ENCODE data around the gene RNF141.
A peak's percentile ranks its signal among the peaks of the same experiment; 100 is the strongest.

Gene RNF141

DNA sequence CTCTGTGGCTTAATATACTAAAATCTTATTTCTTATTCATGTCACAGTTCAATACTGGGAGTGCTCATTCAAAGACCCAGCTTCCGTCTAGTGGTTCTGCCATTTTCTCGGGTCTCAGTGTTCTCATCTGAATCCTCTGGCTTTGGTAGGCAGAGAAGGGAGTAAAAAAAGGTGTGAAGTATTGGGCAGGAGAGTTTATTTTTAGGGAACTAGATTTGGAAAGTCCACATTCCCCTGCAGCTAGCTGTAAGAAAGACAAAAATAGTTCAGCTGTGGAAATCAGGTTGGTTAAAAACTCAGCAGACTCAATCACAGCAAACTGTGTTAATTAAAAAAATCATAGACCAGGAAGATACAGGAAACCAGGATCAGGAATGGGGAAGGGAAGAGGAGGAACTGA, 31.5 kb upstream of the RNF141 start:
- no peak overlapping the region for H3K4me3 ChIP-seq (ENCODE audit: low read depth, low read length)
- TF ChIP-seq CTCF (IDR thresholded peaks at IDR 0.05; ENCODE audit: insufficient read depth, low read depth, low read length, missing control alignments): no peak
- DNase-seq (ENCODE audit: low read depth): no peak

DNA sequence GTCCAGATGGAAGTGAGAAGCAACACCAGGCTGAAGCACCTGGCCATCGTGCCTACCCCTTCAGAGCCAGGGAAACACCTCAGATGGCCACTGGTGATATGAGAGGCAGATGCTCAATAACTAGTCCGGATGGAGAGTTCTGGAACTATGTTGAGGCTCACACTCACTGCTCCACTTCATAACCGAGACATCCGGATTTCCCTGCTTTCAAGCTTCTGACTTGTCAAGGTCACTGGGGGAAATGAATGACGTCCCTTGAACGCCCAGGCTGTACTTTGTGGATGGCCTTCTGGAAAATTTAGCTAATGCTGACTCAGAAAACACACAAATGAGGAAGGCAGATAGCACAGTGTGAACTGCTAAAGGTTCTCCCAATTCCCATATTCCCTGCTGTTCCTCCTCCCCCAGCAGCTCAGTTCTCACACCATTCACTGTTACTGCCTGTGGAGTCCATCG, 27.5 kb upstream of the RNF141 start, which contains the start of gene LYVE1:
Gene LYVE1 (minus strand): TSS at position 180 of the 456 bp plus-strand sequence. CDS start 133 bp downstream, at position 47.
- no peak for DNase-seq (ENCODE audit: low read depth)
- no peak for TF ChIP-seq CTCF (IDR thresholded peaks at IDR 0.05; ENCODE audit: insufficient read depth, low read depth, low read length, missing control alignments)
- H3K4me3 ChIP-seq (ENCODE audit: low read depth, low read length): no peak within 1 kb of the TSS

DNA sequence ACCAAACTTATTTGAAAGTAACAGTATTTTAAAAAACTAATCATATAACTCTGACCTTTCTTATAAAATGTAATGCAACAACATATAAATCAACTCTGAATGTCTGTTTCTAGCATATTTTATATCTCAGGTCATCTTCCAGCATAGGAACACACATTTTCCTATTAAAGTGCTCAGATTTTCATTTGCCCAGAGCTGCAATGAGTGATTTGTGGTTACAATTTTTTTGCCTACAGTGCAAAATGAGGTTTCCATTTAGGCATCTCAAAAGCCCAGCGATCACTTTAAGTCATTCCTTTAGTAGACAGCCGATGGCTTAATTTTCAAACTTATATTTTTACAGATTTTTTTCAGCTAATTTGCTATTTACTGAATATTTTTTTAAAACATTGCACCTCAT, 26.5 kb upstream of the RNF141 start:
- no peak for DNase-seq (ENCODE audit: low read depth)
- TF ChIP-seq CTCF (IDR thresholded peaks at IDR 0.05; ENCODE audit: insufficient read depth, low read depth, low read length, missing control alignments): no peak
- H3K4me3 ChIP-seq (ENCODE audit: low read depth, low read length): no peak overlapping the region

DNA sequence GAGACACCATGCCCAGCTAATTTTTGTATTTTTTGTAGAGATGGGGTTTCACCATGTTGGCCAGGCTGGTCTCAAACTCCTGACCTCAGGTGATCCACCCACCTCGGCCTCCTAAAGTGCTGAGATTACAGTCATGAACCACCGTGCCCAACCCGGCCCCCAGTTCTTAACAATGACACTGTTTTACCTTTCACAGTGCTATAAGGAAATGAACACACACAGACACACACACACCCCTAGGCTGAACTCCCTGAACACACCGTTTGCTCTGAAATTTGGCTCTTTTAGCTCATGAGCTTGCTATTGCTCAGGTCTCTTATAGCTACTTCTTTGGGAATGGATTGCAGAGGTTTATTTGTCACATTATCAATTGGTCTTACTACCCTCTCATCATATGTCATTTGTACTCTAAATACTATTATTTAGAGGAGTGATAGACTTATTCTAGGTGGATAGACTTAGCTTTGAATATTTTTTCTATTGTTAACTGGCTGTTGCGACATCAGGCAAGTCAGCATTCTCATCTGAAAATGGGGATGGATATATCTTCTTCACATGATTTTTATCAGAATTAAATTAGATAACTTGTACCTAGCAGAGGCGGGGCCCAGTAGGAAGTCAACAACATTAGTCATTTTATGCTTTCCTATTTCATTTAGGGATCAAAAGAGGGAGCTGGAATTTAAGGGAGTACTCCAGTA, 25.4 kb upstream of the RNF141 start:
- TF ChIP-seq CTCF (IDR thresholded peaks at IDR 0.05; ENCODE audit: insufficient read depth, low read depth, low read length, missing control alignments): no peak
- DNase-seq (ENCODE audit: low read depth): no peak
- no peak overlapping the region for H3K4me3 ChIP-seq (ENCODE audit: low read depth, low read length)

DNA sequence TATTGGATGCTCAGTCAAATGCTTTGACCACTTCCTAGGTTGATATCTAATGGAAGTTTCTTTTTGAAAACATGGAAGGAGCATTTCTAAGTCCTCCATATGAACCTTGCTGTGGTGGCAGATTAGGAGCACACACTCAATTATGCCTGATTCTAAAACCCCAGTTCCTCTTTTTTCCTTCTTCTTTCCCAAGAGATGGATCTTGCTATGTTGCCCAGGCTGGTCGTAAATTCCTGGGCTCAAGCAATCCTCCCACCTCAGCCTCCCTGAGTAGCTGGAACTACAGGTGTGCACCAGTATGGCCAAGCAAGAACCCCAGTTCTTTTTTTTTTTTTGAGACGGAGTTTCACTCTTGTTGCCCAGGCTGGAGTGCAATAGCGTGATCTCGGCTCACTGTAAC, 24.5 kb upstream of the RNF141 start:
- no peak overlapping the region for H3K4me3 ChIP-seq (ENCODE audit: low read depth, low read length)
- DNase-seq (ENCODE audit: low read depth): no peak
- no peak for TF ChIP-seq CTCF (IDR thresholded peaks at IDR 0.05; ENCODE audit: insufficient read depth, low read depth, low read length, missing control alignments)

- peak; percentile 18 for DNase-seq (ENCODE audit: low read depth)
- no peak overlapping the region for H3K4me3 ChIP-seq (ENCODE audit: low read depth, low read length)
- TF ChIP-seq CTCF (IDR thresholded peaks at IDR 0.05; ENCODE audit: insufficient read depth, low read depth, low read length, missing control alignments): no peak
Observed at GRCh38 chr11:10564696-10565318, 23.8 kb upstream of the RNF141 start.

Measured in GM12865 (cell line).